Fibroblast of lung (primary cell): ENCODE measurements around the gene SMAD3. TPM values are rescaled to one million over a fixed set of nuclear protein-coding genes. Genes with fewer than 3 reads are reported as not detected.
A peak's percentile ranks its signal among the peaks of the same experiment; 100 is the strongest.

Experiments used
- DNase-seq, 2 donors: peaks; one replicate each; pipeline versions ENCODE4 v3.0.0 to v3.0.0-alpha.2; 2010; ENCODE audit warnings: low read depth in 2 of 2
- H2AFZ ChIP-seq: 2 replicates; pipeline ENCODE4 v1.5.1; 2012; ENCODE audit warnings: low read length, control low read depth, inconsistent platforms
- H3K27ac ChIP-seq: 2 replicates; pipeline ENCODE4 v1.5.1; 2011; ENCODE audit warnings: low read length, control low read depth; ENCODE audit not compliant: insufficient read depth
- H3K27me3 ChIP-seq: 2 replicates; pipeline ENCODE4 v1.5.1; 2011; ENCODE audit warnings: mild to moderate bottlenecking, low read length; ENCODE audit not compliant: control insufficient read depth, insufficient read depth
- H3K36me3 ChIP-seq: 2 replicates; pipeline ENCODE4 v1.5.1; 2011; ENCODE audit warnings: low read length; ENCODE audit not compliant: control insufficient read depth, insufficient read depth
- H3K4me1 ChIP-seq: 2 replicates; pipeline ENCODE4 v1.5.1; 2011; ENCODE audit warnings: low read length; ENCODE audit not compliant: control insufficient read depth, insufficient read depth; ENCODE audit errors: extremely low read depth
- H3K4me2 ChIP-seq: 2 replicates; pipeline ENCODE4 v1.5.1; 2011; ENCODE audit warnings: low read length, control low read depth; ENCODE audit not compliant: insufficient read depth; ENCODE audit errors: extremely low read depth
- H3K4me3 ChIP-seq, 4 experiments: fragments of 200-600 bp in 1 of 4; sonication (generic) in 1 of 4; replicated peaks in 1 of 4; 2 replicates each; pipeline ENCODE4 v1.5.1; 2011 to 2016; ENCODE audit warnings: low read length in 4 of 4, low read depth in 3 of 4, mild to moderate bottlenecking in 3 of 4, control low read depth in 2 of 4, inconsistent platforms in 1 of 4, mixed read lengths in 1 of 4; ENCODE audit not compliant: insufficient read depth in 1 of 4; ENCODE audit errors: control extremely low read depth in 1 of 4
- H3K79me2 ChIP-seq: 2 replicates; pipeline ENCODE4 v1.5.1; 2012; ENCODE audit warnings: mild to moderate bottlenecking, low read length, inconsistent platforms; ENCODE audit not compliant: control insufficient read depth, insufficient read depth
- H3K9ac ChIP-seq: 2 replicates; pipeline ENCODE4 v1.5.1; 2011; ENCODE audit warnings: mild to moderate bottlenecking, low read length, control low read depth; ENCODE audit not compliant: insufficient read depth
- H3K9me3 ChIP-seq: 2 replicates; pipeline ENCODE4 v1.5.1; 2012; ENCODE audit warnings: low read depth, low read length; ENCODE audit not compliant: control insufficient read depth, insufficient read depth
- H4K20me1 ChIP-seq: 2 replicates; pipeline ENCODE4 v1.5.1; 2011; ENCODE audit warnings: low read length; ENCODE audit not compliant: control insufficient read depth, insufficient read depth; ENCODE audit errors: extremely low read depth
- CTCF ChIP-seq, 2 donors: IDR thresholded peaks in 1 of 2; conservative IDR thresholded peaks in 1 of 2; 1 replicate in 1 of 2; 2 replicates in 1 of 2; pipeline ENCODE4 v1.5.1; 2011 to 2012; ENCODE audit warnings: low read length in 2 of 2, control low read depth in 1 of 2, inconsistent platforms in 1 of 2, low read depth in 1 of 2, mild to moderate bottlenecking in 1 of 2
- EZH2 ChIP-seq: IDR thresholded peaks from 2 replicates; pipeline ENCODE4 v1.5.1; 2012; ENCODE audit warnings: low read length, control low read depth, mild to moderate bottlenecking; ENCODE audit errors: missing control alignments
- polyA plus RNA-seq, 2 donors: library from polyadenylated mRNA; depleted of rRNA in 1 of 2; stranded (reverse) in 1 of 2; unstranded in 1 of 2; fragments of >200 nt; gene quantifications; 2 replicates each; pipeline ENCODE4 v1.2.1, GENCODE V29; 2011 to 2012; ENCODE audit warnings: missing spikeins in 1 of 2
- total RNA-seq: library from RNA; depleted of rRNA; stranded (reverse); fragments of >200 nt; gene quantifications from 2 replicates; pipeline ENCODE4 v1.2.1, GENCODE V29; 2014

The SMAD3 gene
- total and polyA plus RNA-seq, 2 donors (not counting 1 experiment from before 2014, with no cell fraction given): 69.9 to 173 TPM

GRCh38 chr15:67091071-67091979 is 25.9 kb downstream of the SMAD3 start:
- Histone ChIP-seq H4K20me1 (peaks cover 2% of the 10 kb centered on the region), H3K4me3 (no peak overlapping the region), H3K4me2 (peak overlapping the region; percentile 67), H3K4me1 (peaks cover 60% of the 10 kb centered on the region), H3K27me3 (no peaks in the 10 kb centered on the region), H2AFZ (no peak overlapping the region), H3K36me3 (peaks cover 18% of the 10 kb centered on the region), H3K27ac (peak overlapping the region; percentile 75), H3K9me3 (no peaks in the 10 kb centered on the region), H3K79me2 (peaks cover 99% of the 10 kb centered on the region), H3K9ac (no peak overlapping the region)
- TF ChIP-seq CTCF (conservative IDR thresholded peaks at IDR 0.05 in 1 of 2, IDR thresholded peaks at IDR 0.05 in 1 of 2; ENCODE audit: low read depth in 1 of 2, low read length in 2 of 2) (no peak), EZH2 (no peak)
- DNase-seq: peak; percentile 88 to 99

- Histone ChIP-seq H3K79me2 (peaks cover 99% of the 10 kb centered on the region), H3K4me2 (peak overlapping the region; percentile 51), H3K27ac (peak overlapping the region; percentile 75), H2AFZ (no peak overlapping the region), H3K4me1 (peaks cover 64% of the 10 kb centered on the region), H3K4me3 (no peak overlapping the region), H3K36me3 (peaks cover 18% of the 10 kb centered on the region), H3K9me3 (no peaks in the 10 kb centered on the region), H3K9ac (no peak overlapping the region), H4K20me1 (peaks cover 2% of the 10 kb centered on the region), H3K27me3 (no peaks in the 10 kb centered on the region)
- TF ChIP-seq EZH2: no peak
- no peak for TF ChIP-seq CTCF (conservative IDR thresholded peaks at IDR 0.05 in 1 of 2, IDR thresholded peaks at IDR 0.05 in 1 of 2; ENCODE audit: low read depth in 1 of 2, low read length in 2 of 2)
- no peak for DNase-seq
Observed at GRCh38 chr15:67091980-67092677, 26.7 kb downstream of the SMAD3 start.

GRCh38 chr15:67092752-67093503 is 27.5 kb downstream of the SMAD3 start:
- Histone ChIP-seq H3K4me1 (peaks cover 63% of the 10 kb centered on the region), H4K20me1 (peaks cover 2% of the 10 kb centered on the region), H3K36me3 (peaks cover 18% of the 10 kb centered on the region)

More at GRCh38 chr15:67092752-67093503, 27.5 kb downstream of the SMAD3 start:
- Histone ChIP-seq H3K27me3 (no peaks in the 10 kb centered on the region), H3K9ac (no peak overlapping the region), H3K9me3 (no peaks in the 10 kb centered on the region), H3K4me2 (no peak overlapping the region), H3K4me3 (no peak overlapping the region), H3K79me2 (peaks cover 99% of the 10 kb centered on the region), H2AFZ (no peak overlapping the region), H3K27ac (peak overlapping the region; percentile 75)
- TF ChIP-seq EZH2: no peak
- no peak for TF ChIP-seq CTCF (conservative IDR thresholded peaks at IDR 0.05 in 1 of 2, IDR thresholded peaks at IDR 0.05 in 1 of 2; ENCODE audit: low read depth in 1 of 2, low read length in 2 of 2)
- DNase-seq: no peak
